Measurements from ENCODE around the gene FABP7. TPM values are rescaled to one million over a fixed set of nuclear protein-coding genes. Genes with fewer than 3 reads are reported as not detected.

The FABP7 gene
- total RNA-seq, 1 experiment from 2014 or later: not detected

DNA sequence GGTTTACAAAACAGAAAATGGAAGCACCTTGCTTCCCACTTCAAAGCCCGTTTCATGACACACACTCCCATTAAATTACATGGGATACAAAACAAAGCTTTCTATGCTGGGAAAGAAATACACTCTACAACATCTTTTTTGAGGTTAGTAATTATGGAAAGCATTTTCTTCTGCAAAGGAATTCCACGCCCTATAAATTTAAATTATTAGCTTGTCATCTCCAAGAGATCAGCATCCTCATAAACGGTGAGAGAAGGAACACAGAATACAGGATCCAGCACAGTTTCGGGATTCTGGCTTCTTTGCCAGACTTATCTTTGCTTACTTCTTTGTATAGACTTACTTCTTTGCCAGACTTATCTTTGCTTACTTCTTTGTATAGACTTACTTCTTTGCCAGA, 8.2 kb downstream of the FABP7 start:
- Histone ChIP-seq H3K36me3 (ENCODE audit: control insufficient read depth in 1 of 2, insufficient read depth in 2 of 2, low read length in 2 of 2) (no peaks in the 10 kb centered on the region), H3K4me2 (ENCODE audit: low read length) (no peak overlapping the region), H3K27ac (ENCODE audit: low read depth, low read length) (no peak overlapping the region), H3K9ac (ENCODE audit: low read length) (no peak overlapping the region), H2AFZ (ENCODE audit: low read depth, low read length, poor library complexity, severe bottlenecking) (no peak overlapping the region), H3K9me3 (ENCODE audit: control insufficient read depth in 1 of 2, insufficient read depth in 1 of 2, low read depth in 1 of 2, low read length in 2 of 2) (no peaks in the 10 kb centered on the region), H3K4me3 (replicated peaks in 1 of 2; ENCODE audit: low read depth in 1 of 2, low read length in 2 of 2) (no peak overlapping the region), H3K4me1 (ENCODE audit: control insufficient read depth in 1 of 2, insufficient read depth in 2 of 2, low read length in 2 of 2) (peaks cover 13 to 21% of the 10 kb centered on the region in 2 experiments), H4K20me1 (ENCODE audit: insufficient read depth) (no peaks in the 10 kb centered on the region), H3K27me3 (ENCODE audit: insufficient read depth, low read length) (no peaks in the 10 kb centered on the region), H3K79me2 (ENCODE audit: insufficient read depth, low read length) (no peaks in the 10 kb centered on the region), H3K9me2 (ENCODE audit: insufficient read depth) (no peaks in the 10 kb centered on the region)
- no peak for TF ChIP-seq CEBPB (IDR thresholded peaks at IDR 0.05; ENCODE audit: low read depth)
- TF ChIP-seq, protein P1, sequence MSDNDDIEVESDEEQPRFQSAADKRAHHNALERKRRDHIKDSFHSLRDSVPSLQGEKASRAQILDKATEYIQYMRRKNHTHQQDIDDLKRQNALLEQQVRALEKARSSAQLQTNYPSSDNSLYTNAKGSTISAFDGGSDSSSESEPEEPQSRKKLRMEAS (IDR thresholded peaks at IDR 0.05): no peak
- TF ChIP-seq ZFX (IDR thresholded peaks at IDR 0.05): no peak
- TF ChIP-seq ZBTB33 (IDR thresholded peaks at IDR 0.05; ENCODE audit: extremely low read depth, insufficient replicate concordance, low read length): no peak
- no peak for TF ChIP-seq EZH2phosphoT487 (IDR thresholded peaks at IDR 0.05; ENCODE audit: borderline replicate concordance)
- no peak for TF ChIP-seq SRF (IDR thresholded peaks at IDR 0.05; ENCODE audit: low read depth)
- no peak for TF ChIP-seq REST (IDR thresholded peaks at IDR 0.05; ENCODE audit: low read depth)
- no peak for TF ChIP-seq ELF1 (IDR thresholded peaks at IDR 0.05; ENCODE audit: borderline replicate concordance, low read depth)
- TF ChIP-seq FOSL1 (IDR thresholded peaks at IDR 0.05; ENCODE audit: low read depth): no peak
- no peak for TF ChIP-seq YY1 (IDR thresholded peaks at IDR 0.05; ENCODE audit: extremely low read depth, insufficient replicate concordance, low read depth, low read length)
- TF ChIP-seq, protein P2, sequence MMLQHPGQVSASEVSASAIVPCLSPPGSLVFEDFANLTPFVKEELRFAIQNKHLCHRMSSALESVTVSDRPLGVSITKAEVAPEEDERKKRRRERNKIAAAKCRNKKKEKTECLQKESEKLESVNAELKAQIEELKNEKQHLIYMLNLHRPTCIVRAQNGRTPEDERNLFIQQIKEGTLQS (IDR thresholded peaks at IDR 0.05): no peak
- no peak for TF ChIP-seq CBX3 (IDR thresholded peaks at IDR 0.05; ENCODE audit: low read depth)
- no peak for TF ChIP-seq RAD21 (IDR thresholded peaks at IDR 0.05; ENCODE audit: low read depth)
- no peak for TF ChIP-seq JUND (IDR thresholded peaks at IDR 0.05)
- ChIA-PET RAD21 (ENCODE audit: low non-redundant PET in 1 of 2, low total read pairs in 2 of 2, uncharacterized antibody in 2 of 2, unreplicated experiment in 2 of 2) (no interaction called here), POLR2A (no interaction called here), CTCF (no interaction called here)
- no TSS peak for BruUV-seq (replicated peaks)
- no peak for ATAC-seq
- intact Hi-C loops (cut with micrococcal nuclease): no loop called here
- no peak for DNase-seq (ENCODE audit: low read depth, low spot score)
